Fibroblast of lung (primary cell): ENCODE measurements around the gene GRIA1.

Source experiments
- EZH2 ChIP-seq: IDR thresholded peaks from 2 replicates; pipeline ENCODE4 v1.5.1; 2012; ENCODE audit warnings: low read length, control low read depth, mild to moderate bottlenecking; ENCODE audit errors: missing control alignments
- TF ChIP-seq, protein P1 (sequence below), 2 donors: IDR thresholded peaks in 1 of 2; conservative IDR thresholded peaks in 1 of 2; 1 replicate in 1 of 2; 2 replicates in 1 of 2; pipeline ENCODE4 v1.5.1; 2011 to 2012; ENCODE audit warnings: low read length in 2 of 2, control low read depth in 1 of 2, inconsistent platforms in 1 of 2, low read depth in 1 of 2, mild to moderate bottlenecking in 1 of 2

DNA sequence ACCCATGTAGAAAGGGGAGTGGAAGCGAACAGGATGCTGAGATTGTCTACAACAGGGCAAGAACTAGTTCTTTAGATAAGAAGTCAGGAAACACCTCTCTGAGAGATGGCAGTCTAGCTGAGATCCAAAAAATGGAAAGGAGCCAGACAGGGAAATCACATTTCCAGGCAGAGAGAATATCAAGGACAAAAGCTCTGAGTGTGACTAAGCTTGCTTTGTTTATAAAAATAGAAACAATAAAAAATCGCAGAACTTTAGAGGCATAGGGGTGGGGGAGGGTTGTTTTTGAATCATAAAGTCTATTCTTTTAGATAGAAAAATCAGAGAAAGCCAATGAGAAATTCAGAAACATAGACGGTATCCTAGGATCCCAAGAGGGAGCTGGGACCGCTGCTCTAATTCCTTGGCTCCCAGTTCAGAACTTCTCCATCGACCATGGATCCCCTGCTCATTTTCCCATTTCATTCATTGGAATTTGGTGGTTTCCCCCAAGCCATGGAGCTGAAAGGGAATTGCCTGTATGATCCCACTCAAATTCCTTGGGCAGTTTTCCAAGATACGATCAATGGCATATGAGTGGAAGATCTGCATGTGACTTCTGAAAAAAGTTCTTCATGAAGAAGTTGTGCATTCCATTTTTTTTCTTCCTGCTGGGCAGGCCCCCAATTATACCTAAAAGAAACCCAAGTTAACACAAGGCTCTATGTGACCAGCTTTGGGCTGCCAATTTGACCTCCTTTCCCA lies 182.0 kb downstream of the GRIA1 start:
- TF ChIP-seq, protein P1, sequence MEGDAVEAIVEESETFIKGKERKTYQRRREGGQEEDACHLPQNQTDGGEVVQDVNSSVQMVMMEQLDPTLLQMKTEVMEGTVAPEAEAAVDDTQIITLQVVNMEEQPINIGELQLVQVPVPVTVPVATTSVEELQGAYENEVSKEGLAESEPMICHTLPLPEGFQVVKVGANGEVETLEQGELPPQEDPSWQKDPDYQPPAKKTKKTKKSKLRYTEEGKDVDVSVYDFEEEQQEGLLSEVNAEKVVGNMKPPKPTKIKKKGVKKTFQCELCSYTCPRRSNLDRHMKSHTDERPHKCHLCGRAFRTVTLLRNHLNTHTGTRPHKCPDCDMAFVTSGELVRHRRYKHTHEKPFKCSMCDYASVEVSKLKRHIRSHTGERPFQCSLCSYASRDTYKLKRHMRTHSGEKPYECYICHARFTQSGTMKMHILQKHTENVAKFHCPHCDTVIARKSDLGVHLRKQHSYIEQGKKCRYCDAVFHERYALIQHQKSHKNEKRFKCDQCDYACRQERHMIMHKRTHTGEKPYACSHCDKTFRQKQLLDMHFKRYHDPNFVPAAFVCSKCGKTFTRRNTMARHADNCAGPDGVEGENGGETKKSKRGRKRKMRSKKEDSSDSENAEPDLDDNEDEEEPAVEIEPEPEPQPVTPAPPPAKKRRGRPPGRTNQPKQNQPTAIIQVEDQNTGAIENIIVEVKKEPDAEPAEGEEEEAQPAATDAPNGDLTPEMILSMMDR (conservative IDR thresholded peaks at IDR 0.05 in 1 of 2, IDR thresholded peaks at IDR 0.05 in 1 of 2; ENCODE audit: low read depth in 1 of 2, low read length in 2 of 2), result no peak
- no peak for TF ChIP-seq EZH2
